OCI-LY3 (cell line): Measurements from ENCODE around the gene DCAF4.
A peak's percentile ranks its signal among the peaks of the same experiment; 100 is the strongest.

Experiments used
- H2AFZ ChIP-seq: fragments of 200-600, 300-600 bp; shearing (Covaris generic); 2 replicates; pipeline ENCODE4 v1.6.0; 2014; ENCODE audit warnings: antibody characterized with exemption, low read depth, low read length
- H3K27ac ChIP-seq: fragments of 200-600, 300-600 bp; sonication (generic); 2 replicates; pipeline ENCODE4 v1.5.1; 2014; ENCODE audit warnings: mild to moderate bottlenecking, low read length, moderate library complexity, mixed read lengths
- H3K27me3 ChIP-seq: fragments of 200-600, 300-600 bp; sonication (generic); 2 replicates; pipeline ENCODE4 v1.6.1; 2014; ENCODE audit warnings: low read depth, low read length, mixed read lengths
- H3K36me3 ChIP-seq: fragments of 200-600, 300-600 bp; sonication (generic); replicated peaks from 2 replicates; pipeline ENCODE3; 2014; ENCODE audit warnings: low read depth, low read length, mixed read lengths
- H3K4me1 ChIP-seq: fragments of 300-600, 200-600 bp; sonication (generic); 2 replicates; pipeline ENCODE4 v1.6.1; 2014; ENCODE audit warnings: low read length, mixed read lengths
- H3K4me2 ChIP-seq: fragments of 200-600, 300-600 bp; sonication (generic); 2 replicates; pipeline ENCODE4 v1.6.1; 2014; ENCODE audit warnings: low read length, mixed read lengths
- H3K4me3 ChIP-seq: fragments of 300-600, 200-600 bp; sonication (generic); 2 replicates; pipeline ENCODE4 v1.5.1; 2014; ENCODE audit warnings: antibody characterized with exemption, mild to moderate bottlenecking, low read length, moderate library complexity
- H3K79me2 ChIP-seq: fragments of 300-600, 200-600 bp; shearing (Covaris generic); 2 replicates; pipeline ENCODE4 v1.6.1; 2014; ENCODE audit warnings: mild to moderate bottlenecking, low read length, mixed read lengths
- H3K9ac ChIP-seq: fragments of 300-600, 200-600 bp; shearing (Covaris generic); 2 replicates; pipeline ENCODE4 v1.6.0; 2014; ENCODE audit warnings: mild to moderate bottlenecking, low read length, moderate library complexity
- H3K9me3 ChIP-seq: fragments of 200-600, 300-600 bp; shearing (Covaris generic); 2 replicates; pipeline ENCODE4 v1.6.1; 2014; ENCODE audit warnings: low read length, mixed read lengths; ENCODE audit not compliant: insufficient read depth
- H4K20me1 ChIP-seq: fragments of 200-600, 300-600 bp; sonication (generic); 2 replicates; pipeline ENCODE4 v1.6.1; 2016; ENCODE audit warnings: low read length, mixed read lengths; ENCODE audit not compliant: insufficient read depth
- EZH2phosphoT487 ChIP-seq: fragments of 200-600 bp; shearing (Covaris generic); IDR thresholded peaks from 2 replicates; pipeline ENCODE4 v1.6.1; 2018; ENCODE audit warnings: antibody characterized with exemption, mixed run types, low read depth
- TF ChIP-seq, protein P1 (sequence below): fragments of 200-600, 300-600 bp; sonication (generic); IDR thresholded peaks from 2 replicates; pipeline ENCODE4 v1.5.1; 2014; ENCODE audit warnings: antibody characterized with exemption, low read length, low read depth

Gene DCAF4

DNA sequence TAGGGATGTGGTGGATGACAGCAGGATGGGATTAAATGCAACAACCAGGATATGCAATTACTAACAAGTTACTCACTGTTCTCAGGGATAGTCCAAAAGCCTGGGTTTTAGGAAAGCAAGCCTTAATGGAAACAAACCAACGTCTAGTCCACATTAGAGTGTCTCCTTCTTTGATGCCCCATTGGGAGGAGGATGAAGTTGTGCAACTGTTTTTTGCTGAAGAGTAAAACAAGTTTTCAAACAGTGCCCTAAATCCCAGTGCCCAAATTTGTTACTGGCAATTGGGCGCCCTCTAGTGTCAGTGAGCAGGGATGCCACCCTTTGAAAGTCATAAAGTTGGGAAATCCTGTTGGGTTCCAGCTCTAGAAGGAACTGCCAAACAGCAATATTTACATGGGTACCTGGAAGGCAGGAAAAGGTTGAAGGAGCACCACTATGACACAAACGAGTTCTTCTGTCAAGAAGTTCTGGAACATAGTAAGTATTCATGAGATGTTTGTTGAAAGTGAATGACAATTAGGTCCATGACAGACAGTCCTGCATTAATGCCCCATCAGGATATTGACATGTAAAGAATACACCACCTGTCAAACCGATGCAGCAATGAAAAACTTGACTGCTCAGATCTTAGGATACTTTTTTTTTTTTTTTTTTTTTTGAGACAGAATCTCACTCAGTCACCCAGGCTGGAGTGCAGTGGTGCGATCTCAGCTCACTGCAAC lies 21.3 kb upstream of the DCAF4 start:
- no peak overlapping the region for H3K4me3 ChIP-seq
- no peaks in the 10 kb centered on the region for H4K20me1 ChIP-seq
- H3K79me2 ChIP-seq = no peaks in the 10 kb centered on the region
- no peak overlapping the region for H3K9ac ChIP-seq
- H3K27me3 ChIP-seq = no peaks in the 10 kb centered on the region
- H2AFZ ChIP-seq = no peak overlapping the region
- H3K36me3 ChIP-seq = no peaks in the 10 kb centered on the region
- H3K9me3 ChIP-seq = no peaks in the 10 kb centered on the region
- no peak overlapping the region for H3K4me2 ChIP-seq
- no peak overlapping the region for H3K27ac ChIP-seq
- peaks cover 38% of the 10 kb centered on the region for H3K4me1 ChIP-seq
- TF ChIP-seq, protein P1, sequence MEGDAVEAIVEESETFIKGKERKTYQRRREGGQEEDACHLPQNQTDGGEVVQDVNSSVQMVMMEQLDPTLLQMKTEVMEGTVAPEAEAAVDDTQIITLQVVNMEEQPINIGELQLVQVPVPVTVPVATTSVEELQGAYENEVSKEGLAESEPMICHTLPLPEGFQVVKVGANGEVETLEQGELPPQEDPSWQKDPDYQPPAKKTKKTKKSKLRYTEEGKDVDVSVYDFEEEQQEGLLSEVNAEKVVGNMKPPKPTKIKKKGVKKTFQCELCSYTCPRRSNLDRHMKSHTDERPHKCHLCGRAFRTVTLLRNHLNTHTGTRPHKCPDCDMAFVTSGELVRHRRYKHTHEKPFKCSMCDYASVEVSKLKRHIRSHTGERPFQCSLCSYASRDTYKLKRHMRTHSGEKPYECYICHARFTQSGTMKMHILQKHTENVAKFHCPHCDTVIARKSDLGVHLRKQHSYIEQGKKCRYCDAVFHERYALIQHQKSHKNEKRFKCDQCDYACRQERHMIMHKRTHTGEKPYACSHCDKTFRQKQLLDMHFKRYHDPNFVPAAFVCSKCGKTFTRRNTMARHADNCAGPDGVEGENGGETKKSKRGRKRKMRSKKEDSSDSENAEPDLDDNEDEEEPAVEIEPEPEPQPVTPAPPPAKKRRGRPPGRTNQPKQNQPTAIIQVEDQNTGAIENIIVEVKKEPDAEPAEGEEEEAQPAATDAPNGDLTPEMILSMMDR = peak; percentile 95
- TF ChIP-seq EZH2phosphoT487 = no peak

DNA sequence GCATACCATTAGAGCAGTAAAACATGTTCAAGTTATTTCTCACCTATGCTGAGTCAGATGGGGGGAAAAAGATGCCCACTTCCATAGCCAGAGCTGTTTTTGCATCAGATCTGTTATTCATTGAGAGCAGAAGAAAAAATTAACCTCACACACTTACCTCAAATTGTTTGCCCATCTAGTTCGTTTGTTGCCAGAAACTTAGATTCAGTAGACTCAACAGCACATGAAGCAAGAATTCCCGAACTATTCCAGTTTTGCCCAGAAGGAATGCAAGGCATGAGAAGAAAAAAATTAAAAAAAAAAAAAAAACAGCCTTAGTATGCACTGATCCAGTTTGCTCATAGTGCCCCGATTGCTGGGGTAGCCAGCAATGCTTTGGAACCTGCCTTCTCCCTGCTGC lies 19.9 kb upstream of the DCAF4 start:
- Histone ChIP-seq H3K79me2 (no peaks in the 10 kb centered on the region), H3K4me1 (peaks cover 28% of the 10 kb centered on the region), H3K9me3 (no peaks in the 10 kb centered on the region), H3K4me3 (no peak overlapping the region), H3K9ac (no peak overlapping the region), H3K27me3 (no peaks in the 10 kb centered on the region), H3K4me2 (no peak overlapping the region), H4K20me1 (no peaks in the 10 kb centered on the region), H2AFZ (no peak overlapping the region), H3K27ac (no peak overlapping the region), H3K36me3 (no peaks in the 10 kb centered on the region)
- TF ChIP-seq, protein P1 = no peak

DNA sequence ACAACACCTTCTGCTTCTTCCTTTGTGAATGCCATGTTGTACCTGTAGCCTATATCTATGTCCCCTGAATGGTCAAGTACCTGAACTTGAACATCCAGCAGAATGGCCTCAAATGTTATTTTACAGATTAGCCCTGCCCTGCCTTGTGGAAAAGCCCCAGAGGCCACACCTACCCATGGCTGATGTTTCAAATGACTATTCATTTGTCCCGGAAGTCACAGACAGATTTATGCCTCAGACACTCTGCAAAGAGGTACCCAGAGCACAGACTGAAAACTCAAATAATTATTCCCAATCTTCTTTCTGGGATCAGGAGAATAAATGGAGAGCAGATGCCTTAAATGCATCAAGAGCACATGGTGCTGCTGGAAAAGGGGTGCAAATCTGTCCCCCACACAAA lies 19.4 kb upstream of the DCAF4 start:
- TF ChIP-seq EZH2phosphoT487 = no peak
- TF ChIP-seq, protein P1 = no peak
- peak overlapping the region; percentile 79 for H2AFZ ChIP-seq

DNA sequence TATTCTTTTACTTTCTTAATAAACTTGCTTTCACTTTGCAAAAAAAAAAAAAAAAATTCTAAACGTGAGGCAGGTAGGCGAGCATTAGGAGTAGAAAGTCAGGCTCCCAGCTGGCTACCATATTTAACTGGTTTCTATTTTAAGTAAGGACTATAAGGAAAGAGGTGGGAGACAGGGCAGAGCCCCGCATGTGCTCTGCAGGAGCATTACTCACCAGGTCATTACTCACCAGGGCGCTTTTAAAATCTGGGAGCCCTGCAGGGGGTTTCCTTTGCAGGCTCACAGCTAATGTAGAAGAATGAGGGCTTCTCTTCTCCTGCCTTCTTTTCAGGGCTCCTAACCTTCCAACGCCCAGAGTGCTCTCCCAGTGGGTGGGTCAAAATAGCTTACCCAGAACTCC lies 18.4 kb upstream of the DCAF4 start:
- Histone ChIP-seq H3K9ac (peak overlapping the region; percentile 50), H3K4me1 (peaks cover 28% of the 10 kb centered on the region), H3K9me3 (no peaks in the 10 kb centered on the region), H3K4me2 (peak overlapping the region; percentile 82), H3K4me3 (peak overlapping the region; percentile 65), H3K79me2 (no peaks in the 10 kb centered on the region), H4K20me1 (no peaks in the 10 kb centered on the region), H3K36me3 (no peaks in the 10 kb centered on the region), H3K27ac (no peak overlapping the region), H3K27me3 (no peaks in the 10 kb centered on the region), H2AFZ (peak overlapping the region; percentile 79)
- TF ChIP-seq EZH2phosphoT487 = no peak
- TF ChIP-seq, protein P1 = no peak

More for the DNA sequence above, 19.4 kb upstream of the DCAF4 start:
- Histone ChIP-seq H3K36me3 (no peaks in the 10 kb centered on the region), H3K4me3 (peak overlapping the region; percentile 65), H4K20me1 (no peaks in the 10 kb centered on the region), H3K9ac (peak overlapping the region; percentile 50), H3K4me1 (peaks cover 28% of the 10 kb centered on the region), H3K9me3 (no peaks in the 10 kb centered on the region), H3K79me2 (no peaks in the 10 kb centered on the region), H3K27ac (no peak overlapping the region), H3K4me2 (peak overlapping the region; percentile 82), H3K27me3 (no peaks in the 10 kb centered on the region)
